ES-I3 (cell line): ENCODE data around the gene MAPK1IP1L.
"Not testable (repeated sequence)": the region's sequence is repeated elsewhere in the genome, so short reads cannot be mapped to it uniquely, and the experiment has no call there.

ENCODE experiments used
- H3K36me3 ChIP-seq: 2 replicates; pipeline ENCODE4 v1.6.1; 2013; ENCODE audit warnings: mild to moderate bottlenecking, low read length, control low read depth, moderate library complexity; ENCODE audit not compliant: insufficient read depth
- H3K4me1 ChIP-seq: 2 replicates; pipeline ENCODE4 v1.6.1; 2013; ENCODE audit warnings: mild to moderate bottlenecking, control low read depth, low read length; ENCODE audit not compliant: insufficient read depth
- H3K9ac ChIP-seq: 2 replicates; pipeline ENCODE4 v1.6.1; 2013; ENCODE audit warnings: low read depth, mild to moderate bottlenecking, low read length, moderate library complexity
- H3K9me3 ChIP-seq: 2 replicates; pipeline ENCODE4 v1.6.1; 2013; ENCODE audit warnings: mild to moderate bottlenecking, low read length, moderate library complexity; ENCODE audit not compliant: control insufficient read depth, insufficient read depth

Gene MAPK1IP1L

GRCh38 chr14:55051423-55052268, at the start of gene MAPK1IP1L:
Gene MAPK1IP1L (plus strand): TSS chr14:55051647. CDS start chr14:55061684, 10,037 bp downstream.
- H3K9me3 ChIP-seq = no peaks in the 10 kb centered on the region
- H3K9ac ChIP-seq = peak within 1 kb of the TSS; percentile 100
- peaks cover 11% of the 10 kb centered on the region for H3K4me1 ChIP-seq
- H3K36me3 ChIP-seq = peaks cover 3% of the 10 kb centered on the region; the same call in 1 of the 2 replicates

GRCh38 chr14:55005071-55005470, 46.4 kb upstream of the MAPK1IP1L start:
- peaks cover 35% of the 10 kb centered on the region for H3K36me3 ChIP-seq
- H3K9me3 ChIP-seq = no peaks in the 10 kb centered on the region
- H3K9ac ChIP-seq = no peak overlapping the region
- no peaks in the 10 kb centered on the region for H3K4me1 ChIP-seq

- H3K9ac ChIP-seq = no peak overlapping the region
- H3K36me3 ChIP-seq = peaks cover 27% of the 10 kb centered on the region
- H3K9me3 ChIP-seq = no peaks in the 10 kb centered on the region
- no peaks in the 10 kb centered on the region for H3K4me1 ChIP-seq
Measured at GRCh38 chr14:55015006-55015405, 36.4 kb upstream of the MAPK1IP1L start.

GRCh38 chr14:55019968-55020554, 31.4 kb upstream of the MAPK1IP1L start:
- no peaks in the 10 kb centered on the region for H3K9me3 ChIP-seq
- peaks cover 13% of the 10 kb centered on the region; the same call in 1 of the 2 replicates for H3K4me1 ChIP-seq
- H3K36me3 ChIP-seq = peaks cover 26% of the 10 kb centered on the region
- no peak overlapping the region for H3K9ac ChIP-seq

GRCh38 chr14:55024365-55024764, 27.1 kb upstream of the MAPK1IP1L start:
- Histone ChIP-seq H3K4me1 (peaks cover 13% of the 10 kb centered on the region; the same call in 1 of the 2 replicates), H3K36me3 (peaks cover 20% of the 10 kb centered on the region)
- H3K9me3 ChIP-seq, H3K9ac ChIP-seq: not testable (repeated sequence)

GRCh38 chr14:55025948-55026347, 25.5 kb upstream of the MAPK1IP1L start:
- Histone ChIP-seq H3K4me1 (peaks cover 22% of the 10 kb centered on the region; the same call in 1 of the 2 replicates), H3K9ac (peak overlapping the region; percentile 86)

GRCh38 chr14:55026441-55026792, 25.0 kb upstream of the MAPK1IP1L start:
- H3K9ac ChIP-seq = peak overlapping the region; percentile 86
- H3K36me3 ChIP-seq = peaks cover 15% of the 10 kb centered on the region
- H3K9me3 ChIP-seq = no peaks in the 10 kb centered on the region
- H3K4me1 ChIP-seq = peaks cover 26% of the 10 kb centered on the region

More at GRCh38 chr14:55025948-55026347, 25.5 kb upstream of the MAPK1IP1L start:
- Histone ChIP-seq H3K9me3 (no peaks in the 10 kb centered on the region), H3K36me3 (peaks cover 15% of the 10 kb centered on the region)

- Histone ChIP-seq H3K4me1 (peaks cover 30% of the 10 kb centered on the region), H3K36me3 (peaks cover 9% of the 10 kb centered on the region), H3K9me3 (no peaks in the 10 kb centered on the region), H3K9ac (peak within 1 kb of the TSS; percentile 86)
Measured at GRCh38 chr14:55026793-55027561, 24.5 kb upstream of the MAPK1IP1L start, which contains the start of the genes SOCS4 and WDHD1. Gene SOCS4 (plus strand): TSS chr14:55027236. CDS start chr14:55043042, 15,806 bp downstream. Gene WDHD1 (minus strand): TSS chr14:55027099. CDS start chr14:55026787, 312 bp downstream.

GRCh38 chr14:55028066-55028465, 23.4 kb upstream of the MAPK1IP1L start:
- H3K9me3 ChIP-seq = no peaks in the 10 kb centered on the region
- peaks cover 5% of the 10 kb centered on the region for H3K36me3 ChIP-seq
- H3K4me1 ChIP-seq = peaks cover 28% of the 10 kb centered on the region
- H3K9ac ChIP-seq = peak overlapping the region; percentile 86

- H3K9ac ChIP-seq = peak overlapping the region; percentile 86
- H3K36me3 ChIP-seq = peaks cover 1% of the 10 kb centered on the region; the same call in 1 of the 2 replicates
Measured at GRCh38 chr14:55028476-55028875, 23.0 kb upstream of the MAPK1IP1L start.

GRCh38 chr14:55031190-55031589, 20.3 kb upstream of the MAPK1IP1L start:
- Histone ChIP-seq H3K9ac (no peak overlapping the region; the same call in 1 of the 2 replicates), H3K36me3 (peaks cover 4% of the 10 kb centered on the region; the same call in 1 of the 2 replicates), H3K9me3 (no peaks in the 10 kb centered on the region), H3K4me1 (peaks cover 17% of the 10 kb centered on the region)

More at GRCh38 chr14:55028476-55028875, 23.0 kb upstream of the MAPK1IP1L start:
- H3K4me1 ChIP-seq = peaks cover 24% of the 10 kb centered on the region
- H3K9me3 ChIP-seq = no peaks in the 10 kb centered on the region

GRCh38 chr14:55037995-55038394, 13.5 kb upstream of the MAPK1IP1L start:
- H3K36me3 ChIP-seq = peaks cover 11% of the 10 kb centered on the region

GRCh38 chr14:55038708-55039107, 12.7 kb upstream of the MAPK1IP1L start:
- Histone ChIP-seq H3K9ac (no peak overlapping the region), H3K36me3 (peaks cover 18% of the 10 kb centered on the region), H3K9me3 (no peaks in the 10 kb centered on the region), H3K4me1 (no peaks in the 10 kb centered on the region)

More at GRCh38 chr14:55037995-55038394, 13.5 kb upstream of the MAPK1IP1L start:
- not testable (repeated sequence) for H3K4me1 ChIP-seq, H3K9me3 ChIP-seq, H3K9ac ChIP-seq

- H3K36me3 ChIP-seq = peaks cover 13% of the 10 kb centered on the region
- H3K9ac ChIP-seq = no peak overlapping the region
- H3K9me3 ChIP-seq = no peaks in the 10 kb centered on the region
- no peaks in the 10 kb centered on the region for H3K4me1 ChIP-seq
Measured at GRCh38 chr14:55043528-55043927, 7.9 kb upstream of the MAPK1IP1L start.
